GM18519 (cell line): Measurements from ENCODE around the gene SERPINE2.
"Not testable (repeated sequence)": the region's sequence is repeated elsewhere in the genome, so short reads cannot be mapped to it uniquely, and the experiment has no call there.

Source experiments
- ATAC-seq: cut with Tn5 transposase; IDR thresholded peaks from one replicate; pipeline ENCODE4 v1.9.1; 2021; ENCODE audit warnings: mild to moderate bottlenecking, moderate library complexity; ENCODE audit not compliant: unreplicated experiment, low FRiP score

The SERPINE2 gene

GRCh38 chr2:223945755-223946154, 93.3 kb downstream of the SERPINE2 start:
- ATAC-seq = no peak

- peak; percentile 72 for ATAC-seq
Observed at GRCh38 chr2:223944703-223945531, 94.2 kb downstream of the SERPINE2 start, which contains the start of gene WDFY1. WDFY1 (minus strand) TSS chr2:223945335; CDS start chr2:223945284, 51 bp downstream.

- ATAC-seq = no peak
Observed at GRCh38 chr2:223944166-223944702, 94.9 kb downstream of the SERPINE2 start.

GRCh38 chr2:223943561-223944008, 95.5 kb downstream of the SERPINE2 start:
- no peak for ATAC-seq

- no peak for ATAC-seq
Observed at GRCh38 chr2:223943135-223943534, 96.0 kb downstream of the SERPINE2 start.

- peak; percentile 41 for ATAC-seq
Observed at GRCh38 chr2:223941579-223942277, 97.4 kb downstream of the SERPINE2 start.

GRCh38 chr2:223939438-223939837, 99.6 kb downstream of the SERPINE2 start:
- not testable (repeated sequence) for ATAC-seq

- ATAC-seq = no peak
Observed at GRCh38 chr2:223937535-223937934, 101.6 kb downstream of the SERPINE2 start.

- ATAC-seq = no peak
Observed at GRCh38 chr2:223936862-223937326, 102.2 kb downstream of the SERPINE2 start.

GRCh38 chr2:223935459-223936125, 103.5 kb downstream of the SERPINE2 start:
- ATAC-seq = no peak

GRCh38 chr2:223934870-223935269, 104.2 kb downstream of the SERPINE2 start:
- no peak for ATAC-seq

- no peak for ATAC-seq
Observed at GRCh38 chr2:223932816-223933800, 106.0 kb downstream of the SERPINE2 start.

GRCh38 chr2:223930103-223930976, 108.7 kb downstream of the SERPINE2 start:
- no peak for ATAC-seq

- no peak for ATAC-seq
Observed at GRCh38 chr2:223929571-223930102, 109.4 kb downstream of the SERPINE2 start.

- ATAC-seq = no peak
Observed at GRCh38 chr2:223928113-223929006, 110.7 kb downstream of the SERPINE2 start.

- ATAC-seq = no peak
Observed at GRCh38 chr2:223925106-223925505, 114.0 kb downstream of the SERPINE2 start.
